Stimulated activated naive CD8-positive, alpha-beta T cell treated with anti-CD3 and anti-CD28 coated beads, Interleukin-15, Interleukin-2, amounts not matched to agents 100 ng/mL and 50 ng/mL, for 24 hours (primary cell): Measurements from ENCODE around the gene ADNP2.
A peak's percentile ranks its signal among the peaks of the same experiment; 100 is the strongest.

Experiments used
- H3K27ac Mint-ChIP-seq: one replicate; pipeline ENCODE4 v1.8.0; 2021; ENCODE audit warnings: mild to moderate bottlenecking, mixed read lengths
- H3K27me3 Mint-ChIP-seq: one replicate; pipeline ENCODE4 v1.8.0; 2021; ENCODE audit warnings: mixed read lengths
- H3K36me3 Mint-ChIP-seq: one replicate; pipeline ENCODE4 v1.8.0; 2021; ENCODE audit warnings: low read depth, mixed read lengths
- H3K4me1 Mint-ChIP-seq: one replicate; pipeline ENCODE4 v1.8.0; 2021; ENCODE audit warnings: low read depth, mixed read lengths
- H3K4me3 Mint-ChIP-seq: one replicate; pipeline ENCODE4 v1.8.0; 2021; ENCODE audit warnings: mild to moderate bottlenecking, mixed read lengths
- H3K9me3 Mint-ChIP-seq: one replicate; pipeline ENCODE4 v1.8.0; 2021; ENCODE audit warnings: mixed read lengths

The ADNP2 gene

DNA sequence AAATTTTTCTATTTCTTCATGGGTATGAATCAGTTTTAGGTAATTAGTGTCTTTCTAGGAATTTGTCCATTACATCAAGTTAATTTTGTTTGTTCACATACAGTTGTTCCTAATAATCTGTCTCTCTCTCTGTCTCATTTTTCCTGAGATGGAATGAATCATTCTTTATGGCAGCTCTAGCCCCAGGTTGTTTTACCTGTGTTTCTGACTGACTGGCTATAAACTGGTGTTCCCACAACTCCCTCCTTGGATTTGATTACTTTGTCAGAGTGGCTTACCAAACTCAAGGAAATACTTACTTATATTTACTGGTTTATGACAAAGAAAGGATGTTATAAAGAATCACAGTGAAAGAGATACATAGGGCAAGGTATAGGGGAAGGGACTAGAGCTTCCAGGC lies 15.1 kb downstream of the ADNP2 start:
- no peaks in the 10 kb centered on the region for H3K9me3 Mint-ChIP-seq
- no peak overlapping the region for H3K4me3 Mint-ChIP-seq
- peaks cover 23% of the 10 kb centered on the region for H3K4me1 Mint-ChIP-seq
- no peaks in the 10 kb centered on the region for H3K27me3 Mint-ChIP-seq
- peaks cover 68% of the 10 kb centered on the region for H3K36me3 Mint-ChIP-seq
- H3K27ac Mint-ChIP-seq, result no peak overlapping the region

DNA sequence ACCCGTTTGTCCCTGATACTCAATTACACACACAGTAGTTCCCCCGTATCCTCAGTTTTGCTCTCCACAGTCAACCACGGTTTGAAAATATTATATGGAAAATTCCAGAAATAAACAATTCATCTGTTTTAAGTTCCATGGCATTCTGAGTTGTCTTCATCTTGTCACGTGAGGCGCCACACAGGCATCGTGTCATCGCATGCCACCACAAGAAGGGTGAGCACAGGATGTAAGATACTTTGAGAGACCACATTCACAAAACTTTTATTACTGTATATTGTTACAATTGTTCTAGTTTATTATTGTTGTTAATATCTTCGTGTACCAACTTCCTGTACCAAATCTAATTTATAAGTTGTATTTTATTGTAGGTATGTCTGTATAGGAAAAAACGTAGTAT lies 17.7 kb downstream of the ADNP2 start:
- Mint-ChIP-seq H3K27ac (peak overlapping the region; percentile 50), H3K9me3 (no peaks in the 10 kb centered on the region), H3K4me3 (peak overlapping the region; percentile 5), H3K4me1 (peaks cover 39% of the 10 kb centered on the region), H3K27me3 (no peaks in the 10 kb centered on the region), H3K36me3 (peaks cover 62% of the 10 kb centered on the region)

DNA sequence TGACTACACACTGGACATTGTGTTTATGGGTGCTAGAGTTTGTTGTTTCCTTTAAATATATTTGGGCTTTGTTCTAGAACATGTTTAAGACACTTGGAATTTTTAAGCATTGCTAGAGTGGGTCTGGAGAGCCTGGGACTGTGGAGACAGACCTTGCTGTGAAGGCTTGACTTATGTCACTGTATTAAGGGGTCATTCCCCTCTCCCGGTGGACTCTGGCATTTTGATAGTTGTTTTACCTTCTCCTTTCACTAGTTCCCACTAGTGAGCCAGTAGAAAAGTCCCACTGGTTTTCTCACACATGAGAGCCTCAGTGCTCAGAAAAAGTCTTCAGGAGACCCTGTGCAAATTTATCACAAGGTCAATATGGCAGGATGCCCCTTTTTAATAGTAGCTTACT lies 18.6 kb downstream of the ADNP2 start:
- H3K36me3 Mint-ChIP-seq, result peaks cover 58% of the 10 kb centered on the region
- H3K4me3 Mint-ChIP-seq, result no peak overlapping the region
- peaks cover 39% of the 10 kb centered on the region for H3K4me1 Mint-ChIP-seq
- H3K9me3 Mint-ChIP-seq, result no peaks in the 10 kb centered on the region
- no peaks in the 10 kb centered on the region for H3K27me3 Mint-ChIP-seq
- peak overlapping the region; percentile 81 for H3K27ac Mint-ChIP-seq

DNA sequence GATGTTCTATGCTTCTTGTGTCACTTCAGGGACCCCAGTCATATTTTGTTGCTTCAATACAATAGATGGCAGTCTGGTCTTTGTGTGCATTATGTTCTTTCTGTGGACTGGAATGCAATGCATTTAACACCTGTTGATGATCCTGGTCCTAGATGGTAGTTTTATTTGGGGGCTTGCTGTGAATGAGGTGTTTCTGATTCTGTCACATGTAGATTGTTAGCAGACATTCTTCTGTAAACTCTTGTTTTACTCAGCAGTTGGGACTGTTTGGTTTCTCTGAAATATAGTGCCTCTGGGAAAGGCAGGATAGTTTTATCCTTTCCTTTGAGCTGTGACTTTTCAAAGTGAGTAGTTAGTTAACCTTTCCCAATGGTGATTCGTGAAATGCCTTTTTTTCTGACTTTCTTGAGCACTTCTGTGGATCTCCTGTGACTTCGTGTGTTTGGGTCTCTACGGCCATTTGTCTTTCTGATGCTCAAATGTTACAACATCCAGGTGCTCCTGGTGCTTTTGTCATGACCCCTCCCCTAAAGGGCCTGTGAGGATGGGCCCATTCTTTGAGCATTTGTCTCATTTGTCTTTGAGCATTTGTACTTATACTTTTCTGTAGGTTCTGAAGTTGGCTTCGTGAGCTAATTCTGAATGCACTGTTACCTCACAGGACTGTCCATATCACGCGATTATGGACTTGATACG lies 20.8 kb downstream of the ADNP2 start:
- H3K36me3 Mint-ChIP-seq, result peaks cover 61% of the 10 kb centered on the region
- H3K27ac Mint-ChIP-seq, result peak overlapping the region; percentile 15
- H3K27me3 Mint-ChIP-seq, result no peaks in the 10 kb centered on the region
- H3K4me1 Mint-ChIP-seq, result peaks cover 39% of the 10 kb centered on the region
- H3K9me3 Mint-ChIP-seq, result no peaks in the 10 kb centered on the region
- no peak overlapping the region for H3K4me3 Mint-ChIP-seq

DNA sequence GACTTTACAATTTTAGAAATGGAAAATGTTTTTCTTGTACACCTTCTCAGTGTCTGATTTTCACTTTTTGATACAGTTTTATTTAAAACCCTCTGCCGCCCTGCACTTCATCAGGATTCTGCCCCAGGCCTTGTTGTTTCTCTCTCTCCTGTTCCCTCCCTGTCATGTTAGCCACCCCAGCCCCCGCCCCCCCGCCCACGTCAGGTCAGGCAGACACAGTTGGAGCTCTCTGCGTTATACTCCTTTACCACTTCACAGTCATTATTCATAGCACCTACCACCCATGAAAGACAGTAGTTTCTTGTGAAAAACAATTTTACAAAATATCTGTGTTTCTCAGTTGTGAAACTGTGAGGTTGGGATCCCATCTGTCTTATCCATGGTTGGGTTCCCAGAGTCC lies 21.5 kb downstream of the ADNP2 start:
- no peak overlapping the region for H3K27ac Mint-ChIP-seq
- peaks cover 39% of the 10 kb centered on the region for H3K4me1 Mint-ChIP-seq
- H3K36me3 Mint-ChIP-seq, result peaks cover 69% of the 10 kb centered on the region
- H3K4me3 Mint-ChIP-seq, result no peak overlapping the region
- no peaks in the 10 kb centered on the region for H3K9me3 Mint-ChIP-seq
- H3K27me3 Mint-ChIP-seq, result no peaks in the 10 kb centered on the region

DNA sequence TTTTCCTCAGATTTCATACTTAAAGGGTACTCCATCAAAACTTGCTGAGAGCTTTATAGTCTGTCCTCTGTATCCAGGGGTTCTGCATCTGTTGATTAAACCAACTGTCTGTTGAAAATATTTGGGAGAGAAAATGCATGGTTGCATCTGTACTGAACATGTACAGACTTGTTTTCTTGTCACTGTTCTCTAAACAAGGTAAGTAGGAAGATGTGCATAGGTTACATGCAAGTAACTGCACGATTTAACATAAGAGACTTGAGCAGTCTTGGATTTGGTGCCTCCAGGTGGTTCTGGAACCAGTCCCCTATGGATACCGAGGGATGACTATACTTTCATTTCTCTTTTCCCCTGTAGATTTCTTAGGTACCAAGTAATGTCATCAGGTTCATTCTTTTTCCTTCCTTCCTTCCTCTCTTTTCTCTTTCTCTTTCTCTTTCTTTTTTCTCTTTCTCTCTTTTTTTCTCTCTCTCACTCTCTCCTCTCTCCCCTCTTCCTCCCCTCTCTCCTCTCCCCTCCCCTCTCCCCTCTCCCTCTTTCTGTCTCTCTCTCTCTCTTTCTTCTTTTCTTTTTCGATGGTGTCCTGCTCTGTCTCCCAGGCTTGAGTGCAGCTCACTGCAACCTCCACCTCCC lies 23.2 kb downstream of the ADNP2 start:
- Mint-ChIP-seq H3K9me3 (no peaks in the 10 kb centered on the region), H3K27ac (no peak overlapping the region), H3K27me3 (no peaks in the 10 kb centered on the region), H3K36me3 (peaks cover 65% of the 10 kb centered on the region), H3K4me3 (no peak overlapping the region), H3K4me1 (peaks cover 23% of the 10 kb centered on the region)

DNA sequence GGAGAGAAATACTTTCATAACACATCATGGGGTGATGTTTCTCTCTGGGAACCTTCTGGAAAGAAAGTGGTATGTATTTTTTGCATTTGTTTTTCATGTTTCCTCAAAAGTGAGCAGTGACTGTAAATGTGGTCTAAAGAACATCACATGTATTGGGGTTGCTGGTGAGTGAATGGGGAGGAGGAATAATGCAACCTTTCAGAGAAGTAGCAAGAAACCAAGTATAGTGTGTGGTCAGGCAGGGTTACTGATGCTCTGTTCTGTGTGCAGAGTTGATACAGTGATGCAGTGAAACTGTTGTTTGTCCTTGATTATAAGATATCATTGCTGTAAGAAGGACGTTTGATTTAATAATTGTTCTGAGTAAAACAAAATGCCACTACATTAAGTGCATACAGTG lies 24.1 kb downstream of the ADNP2 start:
- no peak overlapping the region for H3K27ac Mint-ChIP-seq
- H3K9me3 Mint-ChIP-seq, result no peaks in the 10 kb centered on the region
- H3K27me3 Mint-ChIP-seq, result no peaks in the 10 kb centered on the region
- peaks cover 19% of the 10 kb centered on the region for H3K4me1 Mint-ChIP-seq
- peaks cover 60% of the 10 kb centered on the region for H3K36me3 Mint-ChIP-seq
- no peak overlapping the region for H3K4me3 Mint-ChIP-seq

DNA sequence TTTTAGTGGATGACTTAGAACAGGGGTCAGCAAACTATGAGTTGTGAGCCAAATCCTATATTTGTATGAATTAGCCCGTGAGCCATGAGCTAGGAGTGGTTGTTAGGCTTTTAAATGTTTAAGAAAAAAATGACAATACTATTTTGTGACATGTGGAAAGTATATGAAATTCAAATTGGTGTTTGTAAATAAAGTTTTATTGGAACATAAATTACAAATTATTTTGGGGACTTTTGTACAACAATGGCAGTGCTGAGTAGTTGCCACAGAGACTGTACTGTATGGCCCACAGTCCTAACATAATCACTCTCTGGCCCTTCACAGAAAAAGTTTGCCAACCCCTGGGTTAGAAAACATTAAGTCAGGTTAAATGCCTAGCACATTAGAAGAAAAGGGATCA lies 26.1 kb downstream of the ADNP2 start:
- Mint-ChIP-seq H3K9me3 (no peaks in the 10 kb centered on the region), H3K27me3 (no peaks in the 10 kb centered on the region), H3K4me3 (no peak overlapping the region), H3K27ac (no peak overlapping the region), H3K36me3 (peaks cover 70% of the 10 kb centered on the region), H3K4me1 (peaks cover 12% of the 10 kb centered on the region)

DNA sequence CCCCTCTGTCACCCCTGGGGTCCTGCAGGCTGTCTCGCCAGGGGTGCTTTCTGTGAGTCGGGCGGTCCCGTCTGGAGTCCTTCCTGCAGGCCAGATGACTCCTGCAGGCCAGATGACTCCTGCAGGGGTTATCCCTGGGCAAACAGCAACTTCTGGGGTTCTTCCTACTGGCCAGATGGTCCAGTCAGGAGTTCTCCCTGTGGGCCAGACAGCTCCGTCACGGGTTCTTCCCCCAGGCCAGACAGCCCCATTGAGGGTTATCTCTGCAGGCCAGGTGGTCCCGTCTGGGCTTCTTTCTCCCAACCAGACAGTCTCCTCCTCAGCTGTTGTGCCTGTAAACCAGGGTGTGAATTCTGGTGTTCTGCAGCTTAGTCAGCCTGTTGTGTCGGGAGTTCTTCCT lies 27.6 kb downstream of the ADNP2 start:
- Mint-ChIP-seq H3K27ac (no peak overlapping the region), H3K27me3 (no peaks in the 10 kb centered on the region), H3K4me3 (no peak overlapping the region), H3K4me1 (no peaks in the 10 kb centered on the region), H3K9me3 (no peaks in the 10 kb centered on the region), H3K36me3 (peaks cover 66% of the 10 kb centered on the region)

DNA sequence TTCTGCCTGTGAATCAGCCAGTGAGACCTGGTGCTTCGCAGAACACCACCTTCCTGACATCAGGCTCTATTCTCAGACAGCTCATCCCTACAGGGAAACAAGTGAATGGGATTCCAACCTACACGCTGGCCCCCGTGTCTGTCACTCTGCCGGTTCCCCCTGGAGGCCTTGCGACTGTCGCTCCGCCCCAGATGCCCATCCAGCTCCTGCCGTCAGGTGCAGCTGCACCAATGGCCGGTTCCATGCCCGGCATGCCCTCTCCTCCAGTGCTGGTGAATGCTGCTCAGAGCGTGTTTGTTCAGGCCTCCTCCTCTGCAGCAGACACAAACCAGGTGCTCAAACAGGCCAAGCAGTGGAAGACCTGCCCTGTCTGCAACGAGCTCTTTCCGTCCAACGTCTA lies 28.1 kb downstream of the ADNP2 start:
- peaks cover 64% of the 10 kb centered on the region for H3K36me3 Mint-ChIP-seq
- H3K9me3 Mint-ChIP-seq, result no peaks in the 10 kb centered on the region
- H3K4me3 Mint-ChIP-seq, result no peak overlapping the region
- no peaks in the 10 kb centered on the region for H3K27me3 Mint-ChIP-seq
- H3K27ac Mint-ChIP-seq, result no peak overlapping the region
- no peaks in the 10 kb centered on the region for H3K4me1 Mint-ChIP-seq

DNA sequence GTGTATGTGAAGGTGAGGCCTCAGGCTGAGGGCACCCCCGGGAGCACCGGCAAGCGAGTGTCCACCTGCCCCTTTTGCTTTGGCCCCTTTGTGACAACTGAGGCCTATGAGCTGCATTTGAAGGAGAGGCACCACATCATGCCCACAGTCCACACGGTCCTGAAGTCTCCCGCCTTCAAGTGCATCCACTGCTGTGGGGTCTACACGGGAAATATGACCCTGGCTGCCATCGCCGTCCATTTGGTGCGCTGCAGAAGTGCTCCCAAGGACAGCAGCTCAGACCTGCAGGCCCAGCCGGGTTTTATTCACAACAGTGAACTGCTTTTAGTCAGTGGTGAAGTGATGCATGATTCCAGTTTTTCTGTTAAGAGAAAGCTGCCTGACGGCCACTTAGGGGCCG lies 28.9 kb downstream of the ADNP2 start:
- Mint-ChIP-seq H3K27me3 (no peaks in the 10 kb centered on the region), H3K4me3 (no peak overlapping the region), H3K9me3 (no peaks in the 10 kb centered on the region), H3K4me1 (no peaks in the 10 kb centered on the region), H3K27ac (no peak overlapping the region), H3K36me3 (peaks cover 60% of the 10 kb centered on the region)

DNA sequence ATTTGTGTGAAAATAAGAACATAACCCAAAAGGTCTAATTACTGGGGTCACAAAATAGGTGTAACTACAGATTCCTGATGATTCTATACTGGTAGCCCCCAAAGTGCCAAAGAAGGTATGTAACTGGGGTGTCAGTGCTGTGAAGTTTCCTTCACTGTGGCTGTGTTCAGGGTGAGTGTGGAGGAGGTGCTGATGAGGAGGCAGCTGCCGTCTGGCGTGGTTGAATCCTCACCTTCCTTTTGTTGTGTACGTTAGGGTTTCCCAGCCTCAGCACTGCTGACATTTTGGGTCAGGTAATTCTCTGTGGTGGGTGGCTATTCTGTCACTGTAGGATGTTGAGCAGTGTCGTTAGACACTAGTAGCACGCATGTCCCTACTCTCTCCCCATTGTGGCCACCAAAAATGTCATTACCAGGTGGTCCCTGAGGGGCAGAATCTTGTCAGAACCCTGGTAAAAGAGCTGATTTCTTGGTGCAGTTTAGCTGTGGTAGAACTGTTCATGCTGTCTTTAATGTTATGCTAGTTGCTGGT lies 31.5 kb downstream of the ADNP2 start:
- H3K27me3 Mint-ChIP-seq, result no peaks in the 10 kb centered on the region
- no peak overlapping the region for H3K27ac Mint-ChIP-seq
- H3K36me3 Mint-ChIP-seq, result peaks cover 43% of the 10 kb centered on the region
- no peaks in the 10 kb centered on the region for H3K9me3 Mint-ChIP-seq
- no peak overlapping the region for H3K4me3 Mint-ChIP-seq
- peaks cover 3% of the 10 kb centered on the region for H3K4me1 Mint-ChIP-seq

DNA sequence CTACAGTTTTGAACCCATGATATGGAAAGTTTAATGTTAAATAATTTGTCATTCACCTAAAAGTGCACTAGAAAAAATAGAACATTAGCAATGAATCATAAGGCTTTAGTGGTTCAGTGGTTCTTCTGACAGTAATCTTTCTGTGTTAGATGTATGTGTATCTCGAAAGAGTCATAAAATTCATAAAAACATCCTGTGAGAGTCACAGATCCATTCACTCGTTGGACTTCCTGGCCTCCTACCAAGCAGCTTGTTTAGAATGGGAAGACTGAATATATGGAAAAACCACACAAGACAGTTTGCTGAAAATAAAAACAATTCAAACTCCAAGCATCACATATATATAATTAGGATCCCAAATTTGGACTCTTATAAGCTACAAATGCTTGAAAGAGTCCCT lies 34.8 kb downstream of the ADNP2 start:
- Mint-ChIP-seq H3K36me3 (peaks cover 28% of the 10 kb centered on the region), H3K4me3 (no peak overlapping the region), H3K9me3 (no peaks in the 10 kb centered on the region), H3K27me3 (peaks cover 5% of the 10 kb centered on the region), H3K4me1 (peaks cover 21% of the 10 kb centered on the region), H3K27ac (no peak overlapping the region)

DNA sequence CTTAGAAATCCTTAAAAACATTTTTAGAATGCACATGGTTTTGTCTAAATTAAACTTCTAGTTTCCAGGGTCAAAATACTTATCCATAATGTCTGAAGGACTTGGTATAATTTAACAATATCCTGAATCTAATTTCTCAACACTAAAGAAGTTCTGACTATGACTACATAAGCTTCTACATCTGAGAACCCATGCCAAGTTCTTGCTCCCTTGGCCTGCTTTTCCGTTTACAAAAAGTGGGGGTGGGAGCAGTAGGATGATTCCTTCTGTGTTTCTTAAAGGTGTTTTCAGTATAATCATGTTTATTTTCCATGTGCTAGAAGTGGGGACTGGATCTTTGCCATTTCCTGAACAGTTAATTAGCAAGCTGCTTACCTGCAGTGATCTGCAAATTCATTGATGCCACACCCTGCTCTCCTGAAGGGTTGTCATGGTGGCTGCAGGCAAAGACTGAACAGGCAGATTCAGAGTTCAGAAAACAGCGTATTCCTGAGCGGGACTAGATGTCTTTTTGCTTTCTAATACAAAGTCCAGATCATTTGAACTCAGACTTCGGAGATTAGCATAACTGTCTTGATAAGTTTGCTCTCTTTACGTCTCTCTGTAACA lies 36.2 kb downstream of the ADNP2 start:
- Mint-ChIP-seq H3K4me1 (peaks cover 21% of the 10 kb centered on the region), H3K4me3 (no peak overlapping the region), H3K27me3 (peaks cover 6% of the 10 kb centered on the region), H3K9me3 (no peaks in the 10 kb centered on the region), H3K36me3 (peaks cover 15% of the 10 kb centered on the region), H3K27ac (no peak overlapping the region)

DNA sequence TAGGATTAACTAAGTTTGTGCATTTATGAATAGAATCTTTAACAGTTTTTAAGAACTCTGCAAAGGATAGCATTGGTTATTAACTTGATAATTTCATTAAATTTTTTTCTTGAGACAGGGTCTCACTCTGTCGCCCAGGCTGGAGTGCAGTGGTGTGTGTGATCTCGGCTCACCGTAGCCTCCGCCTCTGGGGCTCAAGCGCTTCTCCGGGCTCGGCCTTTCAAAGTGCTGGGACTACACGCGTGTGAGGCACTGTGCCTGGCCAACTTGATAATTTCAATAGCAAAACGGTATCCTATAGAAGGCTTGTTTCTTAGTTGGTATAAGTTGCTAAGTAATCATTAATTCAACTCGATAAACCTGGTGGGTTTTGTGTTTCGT lies 38.0 kb downstream of the ADNP2 start:
- Mint-ChIP-seq H3K9me3 (no peaks in the 10 kb centered on the region), H3K4me3 (peak overlapping the region; percentile 87), H3K36me3 (peaks cover 10% of the 10 kb centered on the region), H3K27me3 (peaks cover 10% of the 10 kb centered on the region), H3K27ac (peak overlapping the region; percentile 22), H3K4me1 (peaks cover 21% of the 10 kb centered on the region)
